GM12878 (cell line): Measurements from ENCODE around the gene CYSRT1. TPM values are rescaled to one million over a fixed set of nuclear protein-coding genes. Genes with fewer than 3 reads are reported as not detected.
A peak's percentile ranks its signal among the peaks of the same experiment; 100 is the strongest.

Experiments
- ATAC-seq: fragments of 200-7000 bp; cut with Tn5 transposase; 3 replicates; pipeline ENCODE4 v1.9.1; 2020; ENCODE audit warnings: mild to moderate bottlenecking, moderate library complexity
- BruUV-seq: library from RNA; stranded (reverse); fragments of 400-500 nt; replicated peaks from 2 replicates; lab custom pipeline; 2021; lab: Mats Ljungman, UMichigan
- CTCF ChIA-PET: fragments of 300-600 bp; sonication (Branson Sonifier 250); formaldehyde crosslinking; extraction: SDS; loops from one replicate; lab custom pipeline; 2021; ENCODE audit warnings: inconsistent platforms; lab: Yijun Ruan, JAX
- POLR2A ChIA-PET: fragments of 350-600 bp; formaldehyde crosslinking; extraction: SDS; loops from one replicate; lab custom pipeline; 2021; ENCODE audit warnings: inconsistent platforms; lab: Charles Lee
- RAD21 ChIA-PET: fragments of 300-600 bp; sonication (Branson Sonifier 250); formaldehyde crosslinking; loops from one replicate; lab custom pipeline; 2023; ENCODE audit warnings: antibody characterized with exemption; ENCODE audit not compliant: unreplicated experiment; lab: Charles Lee
- SMC1A ChIA-PET: fragments of 300-600 bp; sonication (Branson Sonifier 250); formaldehyde crosslinking; loops from one replicate; lab custom pipeline; 2023; ENCODE audit not compliant: unreplicated experiment, uncharacterized antibody; lab: Charles Lee
- DNase-seq: peaks from one replicate; pipeline ENCODE4 v3.0.0-alpha.2; 2011; ENCODE audit warnings: low read depth, low spot score
- FAIRE-seq: peaks from 3 replicates; lab custom pipeline; 2011; peaks lifted over from hg19 to GRCh38; lab: Jason Lieb, UNC
- H2AFZ ChIP-seq: 2 replicates; pipeline ENCODE4 v1.6.0; 2011; ENCODE audit warnings: low read depth, low read length, control low read depth; ENCODE audit not compliant: control insufficient read depth
- H3K27ac ChIP-seq: 2 replicates; pipeline ENCODE4 v1.5.1; 2011; ENCODE audit warnings: control low read depth; ENCODE audit not compliant: control insufficient read depth, insufficient read depth
- H3K27me3 ChIP-seq, 2 experiments: replicated peaks in 1 of 2; 2 replicates each; pipeline versions ENCODE4 v1.6.0 to v1.6.1; 2011; ENCODE audit warnings: low read length in 1 of 2; ENCODE audit not compliant: control insufficient read depth in 2 of 2, insufficient read depth in 2 of 2
- H3K36me3 ChIP-seq, 2 experiments: 2 replicates each; pipeline ENCODE4 v1.5.1; 2011; ENCODE audit warnings: low read length in 1 of 2; ENCODE audit not compliant: control insufficient read depth in 2 of 2, insufficient read depth in 2 of 2
- H3K4me1 ChIP-seq: 2 replicates; pipeline ENCODE4 v1.6.1; 2011; ENCODE audit warnings: mild to moderate bottlenecking, low read length, moderate library complexity, mixed read lengths; ENCODE audit not compliant: control insufficient read depth, insufficient read depth
- H3K4me2 ChIP-seq: 2 replicates; pipeline ENCODE4 v1.6.0; 2011; ENCODE audit warnings: control low read depth; ENCODE audit not compliant: control insufficient read depth, insufficient read depth
- H3K4me3 ChIP-seq: fragments of 200-600 bp; sonication (generic); 2 replicates; pipeline ENCODE4 v1.5.1; 2016
- H3K79me2 ChIP-seq: 2 replicates; pipeline ENCODE4 v1.6.0; 2011; ENCODE audit warnings: low read length; ENCODE audit not compliant: control insufficient read depth, insufficient read depth
- H3K9ac ChIP-seq: 2 replicates; pipeline ENCODE4 v1.8.0; 2011; ENCODE audit warnings: low read length, control low read depth, mixed read lengths; ENCODE audit not compliant: control insufficient read depth, insufficient read depth
- H3K9me3 ChIP-seq: replicated peaks from 3 replicates; pipeline ENCODE4 v1.5.1; 2011; ENCODE audit warnings: mild to moderate bottlenecking, low read length; ENCODE audit not compliant: control insufficient read depth, insufficient read depth
- H4K20me1 ChIP-seq: 2 replicates; pipeline ENCODE4 v1.6.0; 2011; ENCODE audit not compliant: control insufficient read depth, insufficient read depth
- LARP7 ChIP-seq: fragments of 450-650 bp; IDR thresholded peaks from 2 replicates; pipeline ENCODE4 v1.6.1; 2017; ENCODE audit warnings: mild to moderate bottlenecking
- RAD51 ChIP-seq: fragments of 450-650 bp; IDR thresholded peaks from 2 replicates; pipeline ENCODE4 v1.6.1; 2016; ENCODE audit warnings: moderate library complexity, mild to moderate bottlenecking, inconsistent platforms
- SMARCA5 ChIP-seq: fragments of 450-650 bp; IDR thresholded peaks from 2 replicates; pipeline ENCODE4 v1.6.1; 2017; ENCODE audit warnings: mild to moderate bottlenecking
- SMC3 ChIP-seq: IDR thresholded peaks from 2 replicates; pipeline ENCODE4 v1.6.1; 2011; ENCODE audit warnings: low read length, improper control_type of control experiment, borderline replicate concordance
- WGBS: methylation state at CpG from one replicate; pipeline ENCODE4 v1.1.6; 2016; ENCODE audit warnings: low lambda C conversion rate; ENCODE audit not compliant: insufficient replicate concordance, insufficient coverage; ENCODE audit errors: missing lambda C conversion rate; 5-methylcytosine and 5-hydroxymethylcytosine counted together
- in situ Hi-C: fragments of 300-500 bp; cut with MboI; formaldehyde crosslinking; loops from 9 replicates; pipeline ENCODE4 v1.14.3; 2018; ENCODE audit warnings: mixed read lengths
- intact Hi-C: fragments of 100-400 bp; cut with micrococcal nuclease; formaldehyde crosslinking; loops from one replicate; pipeline ENCODE4 v1.14.2; 2022; ENCODE audit not compliant: unreplicated experiment
- polyA plus RNA-seq, 11 experiments: library from polyadenylated mRNA; depleted of rRNA in 4 of 11; unstranded in 6 of 11; stranded (reverse) in 5 of 11; fragments of >200 nt; fragmentation: Nextera tagmentation in 4 of 11; fragmentation: Illumina TruSeq in 1 of 11; extraction: Ambion mirVana in 4 of 11; extraction: Trizol in 1 of 11; gene quantifications; 1 replicate in 1 of 11; 2 replicates in 10 of 11; pipeline versions ENCODE4 v1.2.1 to v1.2.3, GENCODE V29; 2011 to 2016; ENCODE audit warnings: inconsistent platforms in 2 of 11, missing spikeins in 2 of 11, low read depth in 1 of 11
- total RNA-seq, 4 experiments: library from RNA; depleted of rRNA in 3 of 4; stranded (reverse); fragments of >200 nt in 3 of 4; fragmentation: Illumina TruSeq in 1 of 4; extraction: Trizol in 1 of 4; gene quantifications; 2 replicates each; pipeline versions ENCODE4 v1.2.1 to v1.2.3, GENCODE V29; 2013 to 2021
- TF ChIP-seq, protein P1 (sequence below): fragments of 450-650 bp; formaldehyde crosslinking; IDR thresholded peaks from 2 replicates; pipeline ENCODE4 v1.4.0; 2022; ENCODE audit warnings: mild to moderate bottlenecking, moderate library complexity

Gene CYSRT1
- total and polyA plus RNA-seq, 10 of the 15 experiments (the other 5 are each of a cell fraction or from before 2014, with no cell fraction given) = 0.24 to 3.6 (median 0.97) TPM; not detected in 1

DNA sequence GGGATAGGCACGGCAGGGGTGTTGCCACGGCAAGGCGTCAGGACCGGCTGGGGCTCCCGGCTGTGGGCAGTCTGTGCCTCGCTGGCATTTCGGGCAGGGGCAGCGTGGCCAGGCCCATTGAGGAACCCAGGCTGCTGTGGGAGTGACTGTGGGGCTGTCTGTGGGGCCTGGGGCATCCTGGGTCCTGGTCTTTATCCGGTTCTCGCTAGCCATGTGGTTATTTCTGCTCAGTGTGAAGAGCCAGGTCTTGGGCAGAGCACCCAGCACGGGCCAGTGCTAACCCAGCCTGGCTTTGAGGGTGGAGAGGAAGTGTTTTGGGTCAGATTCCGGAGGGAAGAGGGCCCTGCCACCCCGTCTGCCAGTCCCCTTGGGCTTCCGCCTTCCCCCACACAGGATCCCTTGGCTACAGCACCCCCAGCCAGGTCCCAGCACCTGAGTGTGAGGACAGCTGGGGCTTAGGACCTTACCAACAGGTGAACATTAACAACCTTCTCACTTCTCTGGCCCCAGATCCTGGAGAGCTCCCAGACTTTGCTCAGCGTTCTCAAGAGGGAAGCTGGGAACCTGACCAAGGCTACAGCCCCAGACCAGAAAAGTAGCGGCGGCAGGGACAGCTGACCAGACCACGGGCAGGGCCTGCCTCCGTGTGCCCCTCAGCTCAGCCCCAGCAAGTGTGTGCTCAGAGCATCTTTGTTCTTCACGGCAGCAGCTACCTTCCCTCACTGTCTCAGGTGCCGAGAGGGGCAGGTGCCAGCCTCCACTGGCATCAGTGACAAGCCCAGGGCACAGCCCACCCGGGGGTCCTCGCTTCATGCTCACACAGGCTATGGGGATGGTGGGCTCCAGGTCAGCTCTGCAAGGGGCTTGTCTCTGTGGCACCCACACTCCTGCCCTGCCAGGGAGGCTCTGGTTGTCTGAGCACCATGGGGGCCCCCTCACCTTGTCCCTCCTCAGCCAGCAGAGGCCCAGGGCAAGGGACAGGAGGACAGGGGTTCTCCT lies 35.4 kb upstream of the CYSRT1 start:
- intact Hi-C loops = loop anchor here (5.0 kb wide), 2 partner anchors 33 to 62 kb away; partner anchors contain the start of gene RNF208
- no peak for ATAC-seq
- no TSS peak for BruUV-seq

More for the DNA sequence above, 35.4 kb upstream of the CYSRT1 start:
- Histone ChIP-seq H2AFZ (no peak overlapping the region), H3K4me3 (peak overlapping the region; percentile 99), H3K4me1 (peaks cover 22% of the 10 kb centered on the region), H3K4me2 (peak overlapping the region; percentile 93), H3K27ac (peak overlapping the region; percentile 77), H3K9me3 (no peaks in the 10 kb centered on the region), H3K9ac (peak overlapping the region; percentile 80)
- WGBS = 28% methylated on average over 22 of the region's 23 CpGs
- FAIRE-seq = no peak
- in situ Hi-C loops = no loop called here
- no peak for TF ChIP-seq RAD51
- TF ChIP-seq, protein P1, sequence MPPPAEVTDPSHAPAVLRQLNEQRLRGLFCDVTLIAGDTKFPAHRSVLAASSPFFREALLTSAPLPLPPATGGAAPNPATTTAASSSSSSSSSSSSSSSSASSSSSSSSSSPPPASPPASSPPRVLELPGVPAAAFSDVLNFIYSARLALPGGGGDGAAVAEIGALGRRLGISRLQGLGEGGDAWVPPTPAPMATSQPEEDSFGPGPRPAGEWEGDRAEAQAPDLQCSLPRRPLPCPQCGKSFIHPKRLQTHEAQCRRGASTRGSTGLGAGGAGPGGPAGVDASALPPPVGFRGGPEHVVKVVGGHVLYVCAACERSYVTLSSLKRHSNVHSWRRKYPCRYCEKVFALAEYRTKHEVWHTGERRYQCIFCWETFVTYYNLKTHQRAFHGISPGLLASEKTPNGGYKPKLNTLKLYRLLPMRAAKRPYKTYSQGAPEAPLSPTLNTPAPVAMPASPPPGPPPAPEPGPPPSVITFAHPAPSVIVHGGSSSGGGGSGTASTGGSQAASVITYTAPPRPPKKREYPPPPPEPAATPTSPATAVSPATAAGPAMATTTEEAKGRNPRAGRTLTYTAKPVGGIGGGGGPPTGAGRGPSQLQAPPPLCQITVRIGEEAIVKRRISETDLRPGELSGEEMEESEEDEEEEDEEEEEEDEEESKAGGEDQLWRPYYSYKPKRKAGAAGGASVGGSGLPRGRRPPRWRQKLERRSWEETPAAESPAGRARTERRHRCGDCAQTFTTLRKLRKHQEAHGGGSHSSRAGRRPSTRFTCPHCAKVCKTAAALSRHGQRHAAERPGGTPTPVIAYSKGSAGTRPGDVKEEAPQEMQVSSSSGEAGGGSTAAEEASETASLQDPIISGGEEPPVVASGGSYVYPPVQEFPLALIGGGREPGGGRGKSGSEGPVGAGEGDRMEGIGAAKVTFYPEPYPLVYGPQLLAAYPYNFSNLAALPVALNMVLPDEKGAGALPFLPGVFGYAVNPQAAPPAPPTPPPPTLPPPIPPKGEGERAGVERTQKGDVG (CRISPR knock-in tag) = no peak
- no peak for TF ChIP-seq SMARCA5
- TF ChIP-seq LARP7 = peak; percentile 53; the same call in 1 of the 2 replicates
- no peak for TF ChIP-seq SMC3
- TF ChIP-seq, all 136 proteins: peak for 1
- no peak for DNase-seq
- SMC1A ChIA-PET = interaction anchor here (0.7 to 2.5 kb wide), 11 partner anchors 9 to 94 kb away, joined by 3 to 13 read pairs (median 4); partner anchors contain the start of gene TPRN
- Histone ChIP-seq H3K27me3 (no peaks in the 10 kb centered on the region), H3K79me2 (peaks cover 35% of the 10 kb centered on the region), H3K36me3 (peaks cover 0 to 11% of the 10 kb centered on the region in 2 experiments; a peak in 3 of 4 replicates), H4K20me1 (peaks cover 7% of the 10 kb centered on the region; the same call in 1 of the 2 replicates)
- POLR2A ChIA-PET = interaction anchor here (0.7 to 4.6 kb wide), 14 partner anchors 9 to 198 kb away, joined by 3 to 22 read pairs (median 8); partner anchors contain the start of genes CYSRT1, RNF208, RNF224 and TMEM210
- RAD21 ChIA-PET = interaction anchor here (0.6 to 3.6 kb wide), 15 partner anchors 7 to 163 kb away, joined by 3 to 23 read pairs (median 5); partner anchors contain the start of genes DPP7, RNF208, RNF224 and TPRN
- CTCF ChIA-PET = interaction anchor here (0.6 to 2.7 kb wide), 19 partner anchors 11 to 143 kb away, joined by 3 to 21 read pairs (median 6); partner anchors contain the start of genes CYSRT1, MAN1B1, RNF208 and RNF224
